Measurements from ENCODE around the gene ZG16. TPM values are rescaled to one million over a fixed set of nuclear protein-coding genes. Genes with fewer than 3 reads are reported as not detected.

The ZG16 gene
- total and polyA plus RNA-seq, 9 of the 15 experiments (the other 6 are each of a cell fraction or from before 2014, with no cell fraction given) = 0.04 TPM; not detected in 8

- TF ChIP-seq ZFX (CRISPR knock-in tag; IDR thresholded peaks at IDR 0.05) (no peak), NFIC (IDR thresholded peaks at IDR 0.05) (no peak), SRSF9 (IDR thresholded peaks at IDR 0.05; ENCODE audit: borderline replicate concordance, low read depth, low read length) (no peak), RNF2 (IDR thresholded peaks at IDR 0.05) (no peak), ZNF354B (CRISPR knock-in tag; IDR thresholded peaks at IDR 0.05) (no peak), KDM4B (IDR thresholded peaks at IDR 0.05; ENCODE audit: borderline replicate concordance in 2 of 2, low read depth in 1 of 2) (no peak), ZNF668 (CRISPR knock-in tag; IDR thresholded peaks at IDR 0.05) (no peak), ARNT (IDR thresholded peaks at IDR 0.05) (no peak), COPS2 (conservative IDR thresholded peaks at IDR 0.05) (no peak), ZNF239 (CRISPR knock-in tag; IDR thresholded peaks at IDR 0.05) (no peak), SRSF3 (IDR thresholded peaks at IDR 0.05; ENCODE audit: insufficient read depth, low read length) (peak; percentile 79; the same call in 1 of the 2 replicates), PKNOX1 (IDR thresholded peaks at IDR 0.05) (peak; percentile 77), TEAD1 (CRISPR knock-in tag; IDR thresholded peaks at IDR 0.05) (no peak), ERF (CRISPR knock-in tag; IDR thresholded peaks at IDR 0.05) (peak; percentile 19; the same call in 1 of the 2 replicates), KLF16 (IDR thresholded peaks at IDR 0.05) (no peak), ARID1B (IDR thresholded peaks at IDR 0.05) (no peak), PHB (CRISPR knock-in tag; IDR thresholded peaks at IDR 0.05) (no peak), ZBTB1 (CRISPR knock-in tag; IDR thresholded peaks at IDR 0.05; ENCODE audit: borderline replicate concordance, low read depth) (no peak; the same call in 1 of the 2 replicates), CHCHD3 (CRISPR knock-in tag; IDR thresholded peaks at IDR 0.05) (no peak), MTA3 (IDR thresholded peaks at IDR 0.05; ENCODE audit: borderline replicate concordance) (no peak), ZNF324 (CRISPR knock-in tag; IDR thresholded peaks at IDR 0.05) (no peak), MIER1 (IDR thresholded peaks at IDR 0.05; ENCODE audit: low read depth) (no peak), EWSR1 (IDR thresholded peaks at IDR 0.05; ENCODE audit: borderline replicate concordance, low read depth, partially characterized antibody) (no peak), RAD21 (CRISPR knock-in tag; conservative IDR thresholded peaks at IDR 0.05 in 1 of 2, IDR thresholded peaks at IDR 0.05 in 1 of 2) (no peak)
- TF ChIP-seq, protein P1, sequence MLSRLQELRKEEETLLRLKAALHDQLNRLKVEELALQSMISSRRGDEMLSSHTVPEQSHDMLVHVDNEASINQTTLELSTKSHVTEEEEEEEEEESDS (CRISPR knock-in tag; IDR thresholded peaks at IDR 0.05) = no peak
- TF ChIP-seq, protein P2, sequence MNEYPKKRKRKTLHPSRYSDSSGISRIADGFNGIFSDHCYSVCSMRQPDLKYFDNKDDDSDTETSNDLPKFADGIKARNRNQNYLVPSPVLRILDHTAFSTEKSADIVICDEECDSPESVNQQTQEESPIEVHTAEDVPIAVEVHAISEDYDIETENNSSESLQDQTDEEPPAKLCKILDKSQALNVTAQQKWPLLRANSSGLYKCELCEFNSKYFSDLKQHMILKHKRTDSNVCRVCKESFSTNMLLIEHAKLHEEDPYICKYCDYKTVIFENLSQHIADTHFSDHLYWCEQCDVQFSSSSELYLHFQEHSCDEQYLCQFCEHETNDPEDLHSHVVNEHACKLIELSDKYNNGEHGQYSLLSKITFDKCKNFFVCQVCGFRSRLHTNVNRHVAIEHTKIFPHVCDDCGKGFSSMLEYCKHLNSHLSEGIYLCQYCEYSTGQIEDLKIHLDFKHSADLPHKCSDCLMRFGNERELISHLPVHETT (CRISPR knock-in tag; conservative IDR thresholded peaks at IDR 0.05 in 1 of 2, IDR thresholded peaks at IDR 0.05 in 1 of 2) = no peak
- TF ChIP-seq, protein P3, sequence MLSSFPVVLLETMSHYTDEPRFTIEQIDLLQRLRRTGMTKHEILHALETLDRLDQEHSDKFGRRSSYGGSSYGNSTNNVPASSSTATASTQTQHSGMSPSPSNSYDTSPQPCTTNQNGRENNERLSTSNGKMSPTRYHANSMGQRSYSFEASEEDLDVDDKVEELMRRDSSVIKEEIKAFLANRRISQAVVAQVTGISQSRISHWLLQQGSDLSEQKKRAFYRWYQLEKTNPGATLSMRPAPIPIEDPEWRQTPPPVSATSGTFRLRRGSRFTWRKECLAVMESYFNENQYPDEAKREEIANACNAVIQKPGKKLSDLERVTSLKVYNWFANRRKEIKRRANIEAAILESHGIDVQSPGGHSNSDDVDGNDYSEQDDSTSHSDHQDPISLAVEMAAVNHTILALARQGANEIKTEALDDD (IDR thresholded peaks at IDR 0.05) = peak; percentile 18; the same call in 1 of the 2 replicates
Observed at GRCh38 chr16:29804455-29805231, 26.6 kb downstream of the ZG16 start (continued).
